ENCODE measurements around the gene HDLBP. TPM values are rescaled to one million over a fixed set of nuclear protein-coding genes. Genes with fewer than 3 reads are reported as not detected.

The HDLBP gene
- total and polyA plus RNA-seq, 10 of the 15 experiments (the other 5 are each of a cell fraction or from before 2014, with no cell fraction given), result 19.5 to 383 (median 249) TPM

GRCh38 chr2:241334813-241335212, 19.3 kb upstream of the HDLBP start:
- Histone ChIP-seq H3K4me1 (ENCODE audit: control insufficient read depth, insufficient read depth, low read length) (peaks cover 14% of the 10 kb centered on the region), H3K36me3 (ENCODE audit: control insufficient read depth in 2 of 2, insufficient read depth in 2 of 2, low read length in 1 of 2) (peaks cover 2 to 23% of the 10 kb centered on the region in 2 experiments), H3K4me3 (no peak overlapping the region), H3K9ac (ENCODE audit: control insufficient read depth, insufficient read depth, low read length) (no peak overlapping the region), H4K20me1 (ENCODE audit: control insufficient read depth, insufficient read depth) (no peaks in the 10 kb centered on the region), H3K27me3 (replicated peaks in 1 of 2; ENCODE audit: control insufficient read depth in 2 of 2, insufficient read depth in 2 of 2, low read length in 1 of 2) (no peaks in the 10 kb centered on the region), H3K9me3 (replicated peaks; ENCODE audit: control insufficient read depth, insufficient read depth, low read length) (no peaks in the 10 kb centered on the region), H2AFZ (ENCODE audit: control insufficient read depth, low read depth, low read length) (no peak overlapping the region), H3K79me2 (ENCODE audit: control insufficient read depth, insufficient read depth, low read length) (peaks cover 3% of the 10 kb centered on the region), H3K4me2 (ENCODE audit: control insufficient read depth, insufficient read depth) (no peak overlapping the region), H3K27ac (ENCODE audit: control insufficient read depth, insufficient read depth) (no peak overlapping the region)
- ChIA-PET SMC1A (ENCODE audit: uncharacterized antibody, unreplicated experiment) (interaction anchor here (1.0 to 1.4 kb wide), 2 partner anchors 23 to 27 kb away, joined by 3 to 4 read pairs; no protein-coding TSS in a partner anchor), CTCF (interaction anchor here (1.3 to 1.4 kb wide), 2 partner anchors 16 to 17 kb away, joined by 4 to 6 read pairs; no protein-coding TSS in a partner anchor), RAD21 (ENCODE audit: unreplicated experiment) (interaction anchor here (1.6 kb wide), 1 partner anchor 32 kb away, joined by 4 read pairs; no protein-coding TSS in a partner anchor), POLR2A (interaction anchor here (1.6 kb wide), 1 partner anchor 24 kb away, joined by 5 read pairs; no protein-coding TSS in a partner anchor)
- intact Hi-C loops (cut with micrococcal nuclease; ENCODE audit: unreplicated experiment) (no loop called here), in situ Hi-C loops (cut with MboI) (no loop called here)
- WGBS (ENCODE audit: insufficient coverage, insufficient replicate concordance, low lambda C conversion rate, missing lambda C conversion rate), result 41% methylated on average over 2 of the region's 2 CpGs
- DNase-seq (ENCODE audit: low read depth, low spot score), result no peak
- ATAC-seq, result no peak
- TF ChIP-seq ESRRA (IDR thresholded peaks at IDR 0.05; ENCODE audit: low read length) (no peak), BCLAF1 (IDR thresholded peaks at IDR 0.05) (no peak), CEBPZ (IDR thresholded peaks at IDR 0.05; ENCODE audit: low read depth, low read length) (no peak), WRNIP1 (IDR thresholded peaks at IDR 0.05; ENCODE audit: borderline replicate concordance, low read depth, low read length) (no peak), ZSCAN29 (IDR thresholded peaks at IDR 0.05) (no peak), ZNF592 (IDR thresholded peaks at IDR 0.05) (no peak), SUZ12 (IDR thresholded peaks at IDR 0.05; ENCODE audit: unreplicated experiment) (no peak), RAD21 (IDR thresholded peaks at IDR 0.05; ENCODE audit: insufficient read depth, low read depth, low read length) (no peak), RAD51 (IDR thresholded peaks at IDR 0.05) (no peak), NFYB (IDR thresholded peaks at IDR 0.05; ENCODE audit: insufficient read depth, low read depth, low read length) (no peak), PAX8 (IDR thresholded peaks at IDR 0.05) (no peak)
- no TSS peak for BruUV-seq (replicated peaks)
- FAIRE-seq, result no peak

All from GM12878 (cell line).